Mononuclear cell (primary cell): ENCODE measurements around the gene CD209. TPM values are rescaled to one million over a fixed set of nuclear protein-coding genes. Genes with fewer than 3 reads are reported as not detected.
"Not testable (repeated sequence)": the region's sequence is repeated elsewhere in the genome, so short reads cannot be mapped to it uniquely, and the experiment has no call there.

Experiments
- H3K27me3 ChIP-seq: 2 replicates; pipeline ENCODE4 v1.6.0; 2011; ENCODE audit warnings: low read length, control low read depth; ENCODE audit not compliant: insufficient read depth
- H3K4me1 ChIP-seq: 2 replicates; pipeline ENCODE4 v1.5.1; 2011; ENCODE audit warnings: mild to moderate bottlenecking, low read length, control low read depth; ENCODE audit not compliant: insufficient read depth
- H3K4me3 ChIP-seq: 2 replicates; pipeline ENCODE4 v1.5.1; 2011; ENCODE audit warnings: mild to moderate bottlenecking, low read length, moderate library complexity
- H3K9me3 ChIP-seq: 2 replicates; pipeline ENCODE4 v1.5.1; 2011; ENCODE audit warnings: low read depth, mild to moderate bottlenecking, control low read depth, low read length
- total RNA-seq: library from RNA; depleted of rRNA; stranded (reverse); fragments of >200 nt; gene quantifications from one replicate; pipeline ENCODE4 v1.2.3, GENCODE V29; 2012

Gene CD209
- total RNA-seq, 1 donor = 0.21 TPM

- Histone ChIP-seq H3K9me3 (no peaks in the 10 kb centered on the region), H3K4me3 (no peak overlapping the region), H3K27me3 (no peaks in the 10 kb centered on the region), H3K4me1 (peaks cover 28% of the 10 kb centered on the region)
Observed at GRCh38 chr19:7779631-7780486, 32.5 kb upstream of the CD209 start.

- Histone ChIP-seq H3K4me3 (no peak overlapping the region), H3K27me3 (no peaks in the 10 kb centered on the region)
Observed at GRCh38 chr19:7778081-7778480, 30.7 kb upstream of the CD209 start.

GRCh38 chr19:7775761-7776160 is 28.4 kb upstream of the CD209 start:
- Histone ChIP-seq H3K4me1 (peaks cover 31% of the 10 kb centered on the region), H3K27me3 (no peaks in the 10 kb centered on the region), H3K4me3 (no peak overlapping the region)

More at GRCh38 chr19:7778081-7778480, 30.7 kb upstream of the CD209 start:
- Histone ChIP-seq H3K9me3 (no peaks in the 10 kb centered on the region), H3K4me1 (peaks cover 19% of the 10 kb centered on the region)

GRCh38 chr19:7773841-7774240 is 26.5 kb upstream of the CD209 start:
- H3K4me1 ChIP-seq = peaks cover 31% of the 10 kb centered on the region
- no peak overlapping the region for H3K4me3 ChIP-seq
- no peaks in the 10 kb centered on the region for H3K27me3 ChIP-seq
- H3K9me3 ChIP-seq = no peaks in the 10 kb centered on the region

More at GRCh38 chr19:7775761-7776160, 28.4 kb upstream of the CD209 start:
- no peaks in the 10 kb centered on the region for H3K9me3 ChIP-seq

- no peaks in the 10 kb centered on the region for H3K27me3 ChIP-seq
- H3K4me1 ChIP-seq = peaks cover 22% of the 10 kb centered on the region
- H3K9me3 ChIP-seq = no peaks in the 10 kb centered on the region
- no peak overlapping the region for H3K4me3 ChIP-seq
Observed at GRCh38 chr19:7772752-7773291, 25.5 kb upstream of the CD209 start.

- Histone ChIP-seq H3K27me3 (no peaks in the 10 kb centered on the region), H3K9me3 (no peaks in the 10 kb centered on the region), H3K4me1 (peaks cover 22% of the 10 kb centered on the region), H3K4me3 (no peak overlapping the region)
Observed at GRCh38 chr19:7771072-7771471, 23.7 kb upstream of the CD209 start.

- H3K9me3 ChIP-seq = no peaks in the 10 kb centered on the region
- H3K4me1 ChIP-seq = peaks cover 22% of the 10 kb centered on the region
- H3K4me3 ChIP-seq = no peak overlapping the region
- no peaks in the 10 kb centered on the region for H3K27me3 ChIP-seq
Observed at GRCh38 chr19:7769171-7769570, 21.8 kb upstream of the CD209 start.

GRCh38 chr19:7767487-7767886 is 20.2 kb upstream of the CD209 start:
- Histone ChIP-seq H3K9me3 (no peaks in the 10 kb centered on the region), H3K4me3 (no peak overlapping the region), H3K27me3 (no peaks in the 10 kb centered on the region), H3K4me1 (peaks cover 7% of the 10 kb centered on the region)

- no peak overlapping the region for H3K4me3 ChIP-seq
- no peaks in the 10 kb centered on the region for H3K27me3 ChIP-seq
- no peaks in the 10 kb centered on the region for H3K9me3 ChIP-seq
- no peaks in the 10 kb centered on the region for H3K4me1 ChIP-seq
Observed at GRCh38 chr19:7766535-7766934, 19.2 kb upstream of the CD209 start.

GRCh38 chr19:7765043-7765442 is 17.7 kb upstream of the CD209 start:
- not testable (repeated sequence) for H3K9me3 ChIP-seq, H3K27me3 ChIP-seq, H3K4me1 ChIP-seq, H3K4me3 ChIP-seq

- H3K9me3 ChIP-seq, H3K4me1 ChIP-seq, H3K27me3 ChIP-seq, H3K4me3 ChIP-seq: not testable (repeated sequence)
Observed at GRCh38 chr19:7764157-7764556, 16.8 kb upstream of the CD209 start.

- H3K4me1 ChIP-seq = no peaks in the 10 kb centered on the region
- no peaks in the 10 kb centered on the region for H3K27me3 ChIP-seq
- no peak overlapping the region for H3K4me3 ChIP-seq
- peaks cover 10% of the 10 kb centered on the region for H3K9me3 ChIP-seq
Observed at GRCh38 chr19:7763696-7764095, 16.4 kb upstream of the CD209 start.

- no peak within 1 kb of the TSS for H3K4me3 ChIP-seq
- peaks cover 14% of the 10 kb centered on the region for H3K9me3 ChIP-seq
- H3K4me1 ChIP-seq = no peaks in the 10 kb centered on the region
- no peaks in the 10 kb centered on the region for H3K27me3 ChIP-seq
Observed at GRCh38 chr19:7762719-7763293, 15.5 kb upstream of the CD209 start, which contains the start of gene CLEC4M. TSS of gene CLEC4M (plus strand) at chr19:7763243. CDS start at chr19:7763267, 24 bp downstream.

- Histone ChIP-seq H3K27me3 (no peaks in the 10 kb centered on the region), H3K9me3 (peaks cover 36% of the 10 kb centered on the region), H3K4me1 (no peaks in the 10 kb centered on the region), H3K4me3 (no peak overlapping the region)
Observed at GRCh38 chr19:7759156-7759555, 11.8 kb upstream of the CD209 start.

GRCh38 chr19:7757358-7757757 is 10.0 kb upstream of the CD209 start:
- no peak overlapping the region for H3K4me3 ChIP-seq
- H3K27me3 ChIP-seq = no peaks in the 10 kb centered on the region
- peaks cover 36% of the 10 kb centered on the region for H3K9me3 ChIP-seq
- H3K4me1 ChIP-seq = no peaks in the 10 kb centered on the region
